GM10847 (cell line): Measurements from ENCODE around the gene TAGLN.

Experiments
- POLR2A ChIP-seq: IDR thresholded peaks from 2 replicates; pipeline ENCODE4 v1.6.1; 2011; ENCODE audit not compliant: insufficient read length; ENCODE audit errors: extremely low read depth

The TAGLN gene

GRCh38 chr11:117199916-117200812, 994 bp downstream of the TAGLN start:
- no peak for TF ChIP-seq POLR2A

GRCh38 chr11:117200813-117201657, 1.9 kb downstream of the TAGLN start:
- no peak for TF ChIP-seq POLR2A

GRCh38 chr11:117201658-117202305, 2.6 kb downstream of the TAGLN start:
- TF ChIP-seq POLR2A = no peak

GRCh38 chr11:117202386-117203068, 3.4 kb downstream of the TAGLN start:
- TF ChIP-seq POLR2A = no peak

GRCh38 chr11:117203069-117203407, 3.9 kb downstream of the TAGLN start:
- no peak for TF ChIP-seq POLR2A

GRCh38 chr11:117204283-117205080, 5.3 kb downstream of the TAGLN start:
- no peak for TF ChIP-seq POLR2A

GRCh38 chr11:117205211-117205818, 6.1 kb downstream of the TAGLN start:
- no peak for TF ChIP-seq POLR2A

- no peak for TF ChIP-seq POLR2A
Observed at GRCh38 chr11:117210620-117211019, 11.4 kb downstream of the TAGLN start.

- TF ChIP-seq POLR2A = no peak
Observed at GRCh38 chr11:117212697-117213355, 13.7 kb downstream of the TAGLN start.

GRCh38 chr11:117214404-117215110, 15.4 kb downstream of the TAGLN start:
- TF ChIP-seq POLR2A = no peak

- TF ChIP-seq POLR2A = no peak
Observed at GRCh38 chr11:117217141-117218084, 18.2 kb downstream of the TAGLN start.
